A549 treated with RU486 at 1 μM for 4 hours (cell line): Measurements from ENCODE around the gene RPS19. TPM values are rescaled to one million over a fixed set of nuclear protein-coding genes. Genes with fewer than 3 reads are reported as not detected.

ENCODE experiments used
- total RNA-seq: library from RNA; stranded (reverse); fragments of 200-300 nt; extraction: Qiagen RNA extraction; gene quantifications from 5 replicates; pipeline ENCODE4 v1.2.3, GENCODE V29; 2022; ENCODE audit warnings: low read depth

RPS19 gene
- 8,596 to 10,712 TPM (median 9,242 TPM) in 5 replicates for total RNA-seq

DNA sequence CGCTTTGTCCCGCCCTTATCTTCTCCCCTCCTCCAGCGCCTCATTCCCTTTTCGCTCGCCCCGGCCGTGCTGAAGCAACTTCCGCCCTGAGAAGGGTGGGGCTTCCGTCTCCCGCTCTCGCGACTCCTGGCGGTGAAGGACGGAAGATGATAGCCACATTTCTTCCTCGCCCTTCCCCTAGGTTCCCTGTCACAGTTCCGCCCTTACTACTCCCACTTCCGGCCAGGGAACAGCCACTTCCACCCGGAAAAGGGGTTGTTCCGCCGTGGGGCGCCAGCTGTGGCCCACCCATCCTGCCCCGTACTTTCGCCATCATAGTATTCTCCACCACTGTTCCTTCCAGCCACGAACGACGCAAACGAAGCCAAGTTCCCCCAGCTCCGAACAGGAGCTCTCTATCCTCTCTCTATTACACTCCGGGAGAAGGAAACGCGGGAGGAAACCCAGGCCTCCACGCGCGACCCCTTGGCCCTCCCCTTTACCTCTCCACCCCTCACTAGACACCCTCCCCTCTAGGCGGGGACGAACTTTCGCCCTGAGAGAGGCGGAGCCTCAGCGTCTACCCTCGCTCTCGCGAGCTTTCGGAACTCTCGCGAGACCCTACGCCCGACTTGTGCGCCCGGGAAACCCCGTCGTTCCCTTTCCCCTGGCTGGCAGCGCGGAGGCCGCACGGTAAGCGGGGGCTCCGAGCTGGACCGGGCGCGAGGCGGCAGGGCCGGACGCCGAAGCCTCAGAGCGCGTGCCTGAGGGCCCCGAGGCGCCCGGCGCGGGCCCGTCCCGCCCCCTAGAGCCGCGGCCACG is at the start of gene RPS19:
Gene RPS19, plus strand, starts transcription at position 638 of the 801 bp plus-strand sequence. CDS start 520 bp downstream, outside the sequence.

DNA sequence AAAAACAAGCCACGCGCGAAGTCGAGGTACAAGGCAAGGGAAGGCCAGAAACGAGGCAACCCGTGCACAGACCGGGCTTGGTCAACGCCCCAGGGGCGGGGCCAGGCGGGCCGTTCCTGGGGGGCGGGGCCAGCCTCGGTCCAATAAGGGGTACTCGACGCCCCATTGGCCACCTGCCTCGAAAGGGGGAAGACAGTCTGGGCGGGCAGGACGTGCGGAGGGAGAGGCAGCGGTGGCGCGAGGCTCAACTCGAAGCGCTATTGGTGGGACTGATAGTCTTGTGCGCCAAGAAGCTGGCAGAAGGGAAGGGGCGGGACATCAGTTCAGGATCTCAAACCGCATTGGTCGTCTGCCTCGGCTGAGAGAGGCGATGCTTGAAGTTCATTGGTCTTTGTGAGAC is 15.5 kb upstream of the RPS19 start, which contains the start of gene LYPD4:
Gene LYPD4, minus strand, starts transcription at position 83 of the 400 bp plus-strand sequence. CDS start 5,398 bp downstream, outside the sequence.

DNA sequence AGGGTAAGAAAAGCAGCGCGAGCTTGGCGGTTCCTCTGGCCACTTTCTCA is 15.2 kb upstream of the RPS19 start, which contains the start of gene DMRTC2:
Gene DMRTC2, plus strand, starts transcription at position 42 of the 50 bp plus-strand sequence. CDS start 2,387 bp downstream, outside the sequence.

DNA sequence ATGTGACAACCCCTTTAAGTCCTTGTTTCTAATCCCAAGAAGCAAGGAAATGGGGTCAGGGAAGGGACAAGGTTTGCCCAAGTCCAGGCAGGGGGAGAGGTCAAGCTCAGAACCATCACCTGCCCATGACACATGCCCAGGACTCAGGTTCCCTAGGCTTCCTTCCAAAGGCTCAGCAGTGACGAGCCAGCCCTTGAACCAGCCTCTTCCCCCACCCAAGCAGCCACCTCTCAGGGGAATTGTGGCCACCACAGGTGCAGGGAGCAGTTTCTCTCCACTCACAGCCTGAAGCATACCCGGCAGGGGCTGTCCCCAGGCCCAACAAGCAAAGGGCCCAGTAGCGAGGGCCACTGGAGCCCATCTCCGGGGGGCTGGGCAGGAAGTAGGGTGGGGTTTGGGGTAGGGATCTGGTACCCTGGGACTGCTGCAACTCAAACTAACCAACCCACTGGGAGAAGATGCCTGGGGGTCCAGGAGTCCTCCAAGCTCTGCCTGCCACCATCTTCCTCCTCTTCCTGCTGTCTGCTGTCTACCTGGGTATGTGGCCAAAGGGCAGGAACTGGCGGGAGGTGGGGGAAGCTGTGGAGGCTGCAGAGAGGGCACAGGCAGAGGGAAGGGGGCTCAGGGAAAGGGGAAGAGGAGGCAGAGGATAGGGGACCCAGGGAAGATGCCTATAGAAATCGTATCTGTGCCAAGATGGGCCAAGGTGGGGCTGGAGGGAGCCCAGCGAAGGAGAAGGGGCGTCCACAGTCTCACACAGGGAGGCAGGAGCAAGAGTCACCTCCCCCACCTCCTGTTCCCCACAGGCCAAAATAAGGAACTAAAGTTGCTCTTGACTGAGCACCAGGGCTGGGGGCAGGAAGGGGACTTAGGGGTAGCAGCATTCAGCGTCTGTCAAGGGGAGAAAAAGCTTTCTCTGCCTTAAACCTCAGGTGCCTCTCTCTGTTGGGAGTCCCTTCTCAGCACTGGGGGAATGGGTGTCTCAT is 17.1 kb downstream of the RPS19 start, which contains the start of gene CD79A:
Gene CD79A, plus strand, starts transcription at position 433 of the 986 bp plus-strand sequence. Its CDS starts 26 bp downstream, at position 459.

DNA sequence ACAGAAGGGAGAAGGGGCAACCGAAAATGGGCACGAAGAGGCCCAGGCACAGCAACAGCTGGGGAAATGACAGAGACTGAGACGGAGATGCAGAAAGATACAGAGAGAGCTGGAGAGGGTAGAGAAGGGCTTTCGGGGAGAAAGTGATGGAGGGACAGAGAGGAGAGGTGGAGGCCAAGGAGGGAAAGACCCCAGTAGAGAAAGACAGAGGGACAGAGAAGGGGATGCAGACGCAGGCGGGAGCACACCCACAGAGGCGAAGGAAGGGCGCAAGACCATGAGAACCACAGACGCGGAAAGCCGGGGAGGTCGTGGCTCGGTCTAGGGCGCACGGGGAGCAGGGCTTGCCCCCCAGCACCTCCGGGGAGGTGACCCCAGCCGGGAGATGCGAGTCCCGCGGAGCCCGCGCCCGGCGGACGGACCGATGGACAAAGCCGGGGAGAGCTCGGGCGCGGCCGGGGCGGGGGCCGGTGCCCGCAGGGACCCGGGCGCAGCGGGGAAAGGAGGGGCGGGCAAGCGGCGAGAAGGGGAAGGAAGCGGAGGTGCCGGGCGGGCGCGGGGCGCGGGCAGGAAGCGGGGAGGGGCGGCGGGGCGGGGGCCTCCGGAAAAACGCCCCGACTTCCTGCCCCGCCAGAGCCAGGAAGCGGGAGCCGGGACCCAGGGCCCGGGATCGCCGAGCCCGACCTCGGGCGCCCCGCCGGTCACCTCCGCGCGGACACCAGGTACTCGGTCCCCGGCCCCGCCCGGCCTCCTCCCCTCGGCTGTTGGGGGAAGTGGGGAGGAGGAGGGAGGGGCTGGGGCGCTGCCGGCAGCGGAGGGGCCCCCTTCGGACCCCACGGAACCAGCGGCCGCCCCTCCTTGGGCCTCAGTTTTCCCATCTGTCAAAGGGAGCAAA is 22.8 kb downstream of the RPS19 start, which contains the start of gene ARHGEF1:
Gene ARHGEF1, plus strand, starts transcription at position 617 of the 895 bp plus-strand sequence. CDS start 4,899 bp downstream, outside the sequence.

Other genes starting within 250 kb of the RPS19 start
- gene CEACAM4, start 233.2 kb upstream of the RPS19 start, total RNA-seq = not detected in 5 replicates
- gene CEACAM7, start 172.0 kb upstream of the RPS19 start, total RNA-seq = 0.24 TPM in 1 of 5 replicates, not detected in the others
- 1.9 to 2.5 TPM (median 2.2 TPM) in 5 replicates for gene CEACAM5, start 151.6 kb upstream of the RPS19 start, total RNA-seq
- gene CEACAM6, start 104.7 kb upstream of the RPS19 start, total RNA-seq = 21.0 to 26.8 TPM (median 24.4 TPM) in 5 replicates
- gene CEACAM3, start 63.7 kb upstream of the RPS19 start, total RNA-seq = not detected in 5 replicates
- gene LYPD4, start 15.6 kb upstream of the RPS19 start, total RNA-seq = not detected in 5 replicates
- gene DMRTC2, start 15.2 kb upstream of the RPS19 start, total RNA-seq = not detected in 5 replicates
- 0.59 to 1.4 TPM (median 1.0 TPM) in 5 replicates for gene CD79A, start 17.0 kb downstream of the RPS19 start, total RNA-seq
- 76.4 to 121 TPM (median 100 TPM) in 5 replicates for gene ARHGEF1, start 22.9 kb downstream of the RPS19 start, total RNA-seq
- 0.23 to 0.41 TPM (median 0.36 TPM) in 5 replicates for gene ERFL, start 68.2 kb downstream of the RPS19 start, total RNA-seq
- 171 to 287 TPM (median 250 TPM) in 5 replicates for gene RABAC1, start 99.1 kb downstream of the RPS19 start, total RNA-seq
- gene ATP1A3, start 134.0 kb downstream of the RPS19 start, total RNA-seq = 3.5 to 5.7 TPM (median 5.1 TPM) in 5 replicates
- 0.37 to 1.6 TPM (median 0.47 TPM) in 5 replicates for gene GRIK5, start 210.0 kb downstream of the RPS19 start, total RNA-seq
- 27.3 to 39.3 TPM (median 37.1 TPM) in 5 replicates for gene ZNF574, start 215.9 kb downstream of the RPS19 start, total RNA-seq